Sigmoid colon (tissue), 7 donors: ENCODE results near the gene SNRPB. TPM values are rescaled to one million over a fixed set of nuclear protein-coding genes. Genes with fewer than 3 reads are reported as not detected.
A peak's percentile ranks its signal among the peaks of the same experiment; 100 is the strongest.

Experiments used
- DNase-seq: peaks from one replicate; pipeline ENCODE4 v3.0.0-alpha.2; 2019
- H3K27ac ChIP-seq, 4 donors: fragments of 200-600 bp; sonication (generic); one replicate each; pipeline ENCODE4 v1.5.1; 2016 to 2019; ENCODE audit warnings: mild to moderate bottlenecking in 1 of 4
- H3K27me3 ChIP-seq, 3 donors: fragments of 200-600 bp; sonication (generic); one replicate each; pipeline ENCODE4 v1.5.1; 2019; ENCODE audit warnings: mild to moderate bottlenecking in 1 of 3
- H3K36me3 ChIP-seq, 4 donors: fragments of 200-600 bp; sonication (generic); one replicate each; pipeline ENCODE4 v1.5.1; 2016 to 2019
- H3K4me1 ChIP-seq, 4 donors: fragments of 200-600 bp; sonication (generic); one replicate each; pipeline ENCODE4 v1.5.1; 2017 to 2019
- H3K4me3 ChIP-seq, 4 donors: fragments of 200-600 bp; sonication (generic); one replicate each; pipeline ENCODE4 v1.5.1; 2017 to 2019; ENCODE audit warnings: mild to moderate bottlenecking in 2 of 4, moderate library complexity in 1 of 4
- H3K9me3 ChIP-seq, 4 donors: fragments of 200-600 bp in 3 of 4; sonication (generic) in 3 of 4; one replicate each; pipeline versions ENCODE4 v1.5.1 to v1.6.1; 2013 to 2019
- EP300 ChIP-seq, 4 donors: sonication (generic); formaldehyde crosslinking; IDR thresholded peaks; one replicate each; pipeline ENCODE4 v1.6.1; 2017; ENCODE audit warnings: antibody characterized with exemption in 4 of 4
- POLR2A ChIP-seq, 2 donors: fragments of 450-650 bp; IDR thresholded peaks; one replicate each; pipeline ENCODE4 v1.6.1; 2016; ENCODE audit warnings: antibody characterized with exemption in 2 of 2, mild to moderate bottlenecking in 2 of 2, moderate library complexity in 2 of 2
- POLR2AphosphoS5 ChIP-seq, 4 donors: sonication (generic); formaldehyde crosslinking; IDR thresholded peaks; one replicate each; pipeline ENCODE4 v1.6.1; 2017; ENCODE audit warnings: antibody characterized with exemption in 4 of 4
- WGBS, 2 donors: extraction: QIAGEN DNeasy Blood & Tissue Kit; methylation state at CpG; one replicate each; pipeline ENCODE4 v1.1.7; 2013; 5-methylcytosine and 5-hydroxymethylcytosine counted together
- intact Hi-C: fragments of 100-400 bp; cut with DNase I; formaldehyde crosslinking; loops from one replicate; pipeline ENCODE4 v1.15.1; 2023
- polyA plus RNA-seq, 3 donors: library from polyadenylated mRNA; stranded (reverse); fragments of 200-250 nt; gene quantifications; one replicate each; pipeline ENCODE4 v1.2.3, GENCODE V29; 2013
- total RNA-seq, 4 donors: library from RNA; depleted of rRNA; stranded (reverse); fragments of >200 nt; gene quantifications; one replicate each; pipeline ENCODE4 v1.1.0, GENCODE V29; 2016
- TF ChIP-seq, protein P1 (sequence below), 4 experiments: fragments of 450-650 bp in 3 of 4; fragments of 200-600 bp in 1 of 4; IDR thresholded peaks; one replicate each; pipeline ENCODE4 v1.5.1; 2016 to 2019; ENCODE audit warnings: antibody characterized with exemption in 4 of 4, mild to moderate bottlenecking in 3 of 4, moderate library complexity in 2 of 4
- donor health status: healthy with polysubstance abuse.
- donor health status: Bipolar disorder and iron deficiency.
- donor health status: healthy.

SNRPB gene
- total and polyA plus RNA-seq, 7 donors, result 80.0 to 275 (median 156) TPM

DNA sequence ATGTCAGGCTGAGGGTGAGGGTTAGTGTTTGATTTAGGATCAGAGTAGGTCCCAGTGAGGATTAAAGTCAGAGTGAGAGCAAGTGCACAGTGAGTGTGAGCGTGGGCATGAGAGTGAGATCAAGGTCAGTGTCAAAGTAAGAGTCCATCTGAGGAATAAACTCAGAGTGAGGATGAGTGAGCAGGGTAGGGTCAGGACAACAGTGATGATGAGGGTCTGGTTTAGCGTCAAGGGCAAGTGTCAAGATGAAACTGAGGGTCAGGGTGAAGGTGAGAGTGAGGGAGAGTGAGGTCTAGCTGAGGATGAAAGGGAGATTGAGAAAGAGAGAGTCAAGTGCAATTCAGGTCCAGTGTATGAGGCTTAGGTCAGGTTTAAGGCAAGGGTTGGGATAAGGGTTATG lies 45.8 kb upstream of the SNRPB start:
- 80 to 82% methylated on average over 2 of the region's 2 CpGs for WGBS, 2 donors
- DNase-seq, result no peak
- no peak overlapping the region for H3K4me3 ChIP-seq

DNA sequence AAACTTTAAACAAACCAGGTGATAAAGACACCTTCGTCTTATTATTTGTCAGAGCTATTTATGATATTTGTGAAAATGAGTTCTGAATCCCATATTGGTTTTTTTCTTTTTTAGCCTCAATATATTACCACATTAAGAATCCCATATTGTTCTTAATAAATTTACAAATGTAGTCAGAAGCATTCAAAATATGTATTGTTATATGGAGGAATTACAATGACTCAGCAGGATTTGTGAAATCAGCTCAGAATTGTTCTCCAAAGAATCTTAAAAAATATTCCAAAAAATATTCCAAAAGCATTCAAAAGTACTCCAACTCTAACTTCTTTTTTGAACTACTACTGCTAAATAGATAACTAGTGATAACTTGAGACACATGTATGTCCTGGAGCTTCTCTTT lies 44.6 kb upstream of the SNRPB start:
- WGBS, 2 donors, result 86 to 93% methylated on average over 1 of the region's 1 CpG
- H3K36me3 ChIP-seq, result no peaks in the 10 kb centered on the region
- H3K4me1 ChIP-seq, result no peaks in the 10 kb centered on the region
- H3K27me3 ChIP-seq, result no peaks in the 10 kb centered on the region
- TF ChIP-seq POLR2A (IDR thresholded peaks at IDR 0.05) (no peak), EP300 (IDR thresholded peaks at IDR 0.05) (no peak), POLR2AphosphoS5 (IDR thresholded peaks at IDR 0.05) (no peak)
- TF ChIP-seq, protein P1, sequence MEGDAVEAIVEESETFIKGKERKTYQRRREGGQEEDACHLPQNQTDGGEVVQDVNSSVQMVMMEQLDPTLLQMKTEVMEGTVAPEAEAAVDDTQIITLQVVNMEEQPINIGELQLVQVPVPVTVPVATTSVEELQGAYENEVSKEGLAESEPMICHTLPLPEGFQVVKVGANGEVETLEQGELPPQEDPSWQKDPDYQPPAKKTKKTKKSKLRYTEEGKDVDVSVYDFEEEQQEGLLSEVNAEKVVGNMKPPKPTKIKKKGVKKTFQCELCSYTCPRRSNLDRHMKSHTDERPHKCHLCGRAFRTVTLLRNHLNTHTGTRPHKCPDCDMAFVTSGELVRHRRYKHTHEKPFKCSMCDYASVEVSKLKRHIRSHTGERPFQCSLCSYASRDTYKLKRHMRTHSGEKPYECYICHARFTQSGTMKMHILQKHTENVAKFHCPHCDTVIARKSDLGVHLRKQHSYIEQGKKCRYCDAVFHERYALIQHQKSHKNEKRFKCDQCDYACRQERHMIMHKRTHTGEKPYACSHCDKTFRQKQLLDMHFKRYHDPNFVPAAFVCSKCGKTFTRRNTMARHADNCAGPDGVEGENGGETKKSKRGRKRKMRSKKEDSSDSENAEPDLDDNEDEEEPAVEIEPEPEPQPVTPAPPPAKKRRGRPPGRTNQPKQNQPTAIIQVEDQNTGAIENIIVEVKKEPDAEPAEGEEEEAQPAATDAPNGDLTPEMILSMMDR (IDR thresholded peaks at IDR 0.05), result no peak
- no peaks in the 10 kb centered on the region for H3K9me3 ChIP-seq
- no peak overlapping the region for H3K4me3 ChIP-seq
- no peak overlapping the region for H3K27ac ChIP-seq
- intact Hi-C loops, result no loop called here
- DNase-seq, result no peak

More for the DNA sequence above, 45.8 kb upstream of the SNRPB start:
- Histone ChIP-seq H3K9me3 (no peaks in the 10 kb centered on the region), H3K4me1 (no peaks in the 10 kb centered on the region), H3K36me3 (no peaks in the 10 kb centered on the region), H3K27me3 (no peaks in the 10 kb centered on the region), H3K27ac (no peak overlapping the region)
- TF ChIP-seq, protein P1 (IDR thresholded peaks at IDR 0.05), result no peak
- TF ChIP-seq POLR2A (IDR thresholded peaks at IDR 0.05) (no peak), EP300 (IDR thresholded peaks at IDR 0.05) (no peak), POLR2AphosphoS5 (IDR thresholded peaks at IDR 0.05) (no peak)
- intact Hi-C loops, result no loop called here

DNA sequence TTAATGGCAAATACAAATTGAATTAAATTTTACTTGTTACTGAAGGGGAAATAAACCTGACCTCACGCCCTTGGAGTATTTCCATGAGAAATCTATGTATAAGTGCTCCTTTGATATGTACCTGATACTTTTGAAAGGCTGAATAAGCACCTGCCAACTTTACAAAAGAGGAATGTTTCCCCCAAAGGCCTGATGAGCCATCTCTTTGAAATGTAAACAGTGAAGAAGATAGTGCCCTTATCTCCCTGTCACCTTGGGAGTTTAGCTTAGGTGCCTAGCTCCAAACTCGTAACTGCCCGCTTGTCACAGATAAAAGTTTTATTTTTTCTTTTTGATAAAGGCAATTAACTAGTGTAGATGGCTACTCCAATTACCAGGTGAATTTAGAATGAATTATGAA lies 39.2 kb upstream of the SNRPB start:
- Histone ChIP-seq H3K36me3 (no peaks in the 10 kb centered on the region), H3K4me3 (peak overlapping the region in 2 of 4 donors; percentile 84 to 96), H3K4me1 (peaks cover 0 to 21% (median 14%) of the 10 kb centered on the region in 4 donors), H3K9me3 (no peaks in the 10 kb centered on the region), H3K27ac (peak overlapping the region in 1 of 4 donors; percentile 88), H3K27me3 (no peaks in the 10 kb centered on the region)
- intact Hi-C loops, result loop anchor here (5.0 kb wide), 1 partner anchor 143 kb away; the partner anchor contains the start of gene NOP56
- TF ChIP-seq POLR2AphosphoS5 (IDR thresholded peaks at IDR 0.05) (no peak), EP300 (IDR thresholded peaks at IDR 0.05) (no peak), POLR2A (IDR thresholded peaks at IDR 0.05) (no peak)
- TF ChIP-seq, protein P1 (IDR thresholded peaks at IDR 0.05), result no peak
- 90% methylated on average over 3 of the region's 3 CpGs for WGBS, 2 donors
- DNase-seq, result no peak

DNA sequence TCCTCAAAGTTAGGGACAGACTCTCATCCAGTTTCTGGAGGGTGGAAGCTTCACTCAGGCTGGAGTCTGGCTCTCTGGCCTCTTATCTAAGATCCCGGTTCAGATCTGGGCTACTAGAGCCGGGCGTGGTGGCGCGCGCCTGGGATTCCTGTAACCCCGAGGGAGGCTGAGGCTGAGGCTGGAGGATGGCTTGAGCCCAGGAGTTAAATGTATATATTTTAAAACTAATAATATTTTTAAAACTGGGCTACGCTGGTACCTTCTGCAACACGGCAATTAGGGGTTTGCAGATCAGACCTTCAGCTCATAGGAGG lies 38.8 kb upstream of the SNRPB start:
- intact Hi-C loops, result loop anchor here (5.0 kb wide), 1 partner anchor 143 kb away; the partner anchor contains the start of gene NOP56
- WGBS, 2 donors, result 69 to 78% methylated on average over 9 of the region's 9 CpGs
- no peak for DNase-seq
- Histone ChIP-seq H3K4me1 (peaks cover 0 to 21% (median 14%) of the 10 kb centered on the region in 4 donors), H3K36me3 (no peaks in the 10 kb centered on the region), H3K9me3 (no peaks in the 10 kb centered on the region), H3K27ac (peak overlapping the region; percentile 81 to 88 (median 86)), H3K4me3 (peak overlapping the region; percentile 73 to 96 (median 86)), H3K27me3 (no peaks in the 10 kb centered on the region)
- TF ChIP-seq POLR2AphosphoS5 (IDR thresholded peaks at IDR 0.05) (no peak), EP300 (IDR thresholded peaks at IDR 0.05) (no peak)
- TF ChIP-seq, protein P1 (IDR thresholded peaks at IDR 0.05), result no peak
